IMR-90 (cell line): ENCODE results near the gene AKR7A2. TPM values are rescaled to one million over a fixed set of nuclear protein-coding genes. Genes with fewer than 3 reads are reported as not detected.

Experiments
- ATAC-seq: fragments of 200-7000 bp; cut with Tn5 transposase; 2 replicates; pipeline ENCODE4 v1.9.1; 2020; ENCODE audit warnings: low read depth, mild to moderate bottlenecking, moderate library complexity
- BruUV-seq: library from RNA; stranded (reverse); fragments of 400-500 nt; replicated peaks from 2 replicates; lab custom pipeline; 2021; lab: Mats Ljungman, UMichigan
- CTCF ChIA-PET: fragments of 300-600 bp; formaldehyde crosslinking; extraction: SDS; loops from one replicate; lab custom pipeline; 2021; ENCODE audit warnings: antibody characterized with exemption; lab: Yijun Ruan, JAX
- POLR2A ChIA-PET: fragments of 300-600 bp; sonication (Branson Sonifier 250); formaldehyde crosslinking; loops from one replicate; lab custom pipeline; 2022; ENCODE audit warnings: antibody characterized with exemption; ENCODE audit not compliant: unreplicated experiment; lab: Charles Lee
- DNase-seq: peaks from one replicate; pipeline ENCODE4 v3.0.0; 2013
- H2AFZ ChIP-seq: replicated peaks from 2 replicates; pipeline ENCODE3; 2013; ENCODE audit warnings: low read length, mild to moderate bottlenecking; ENCODE audit not compliant: poor library complexity
- H2AK5ac ChIP-seq: 2 replicates; pipeline ENCODE4 v1.6.1; 2013; ENCODE audit warnings: low read depth, low read length, inconsistent platforms
- H2AK9ac ChIP-seq: replicated peaks from 2 replicates; pipeline ENCODE3; 2013; ENCODE audit warnings: mild to moderate bottlenecking, low read depth, low read length, moderate library complexity; ENCODE audit not compliant: poor library complexity
- H2BK120ac ChIP-seq: 2 replicates; pipeline ENCODE4 v1.6.1; 2013; ENCODE audit warnings: low read depth, low read length, inconsistent platforms
- H2BK15ac ChIP-seq: 3 replicates; pipeline ENCODE4 v1.6.1; 2013; ENCODE audit warnings: low read depth, low read length, inconsistent platforms
- H2BK20ac ChIP-seq: 2 replicates; pipeline ENCODE4 v1.6.1; 2013; ENCODE audit warnings: low read depth, mild to moderate bottlenecking, inconsistent platforms, low read length, moderate library complexity
- H2BK5ac ChIP-seq: 2 replicates; pipeline ENCODE4 v1.6.1; 2013; ENCODE audit warnings: mild to moderate bottlenecking, low read depth, low read length, inconsistent platforms; ENCODE audit not compliant: poor library complexity, severe bottlenecking
- H3K14ac ChIP-seq: replicated peaks from 2 replicates; pipeline ENCODE4 v1.6.1; 2013; ENCODE audit warnings: low read depth, low read length, inconsistent platforms
- H3K18ac ChIP-seq: 2 replicates; pipeline ENCODE4 v1.6.1; 2013; ENCODE audit warnings: low read depth, low read length, control low read depth
- H3K23ac ChIP-seq: 2 replicates; pipeline ENCODE4 v1.6.1; 2013; ENCODE audit warnings: low read depth, low read length, inconsistent platforms
- H3K27ac ChIP-seq: 2 replicates; pipeline ENCODE4 v1.5.1; 2013; ENCODE audit warnings: mild to moderate bottlenecking, control low read depth, low read length; ENCODE audit not compliant: insufficient read depth
- H3K27me3 ChIP-seq: 2 replicates; pipeline ENCODE4 v1.6.1; 2013; ENCODE audit warnings: low read length; ENCODE audit not compliant: control insufficient read depth, insufficient read depth
- H3K36me3 ChIP-seq: 2 replicates; pipeline ENCODE4 v1.6.1; 2013; ENCODE audit warnings: low read length, mixed read lengths; ENCODE audit not compliant: control insufficient read depth, insufficient read depth
- H3K4ac ChIP-seq: 2 replicates; pipeline ENCODE4 v1.6.1; 2013; ENCODE audit warnings: low read depth, low read length, inconsistent platforms
- H3K4me1 ChIP-seq: 2 replicates; pipeline ENCODE4 v1.6.1; 2013; ENCODE audit warnings: low read length, mixed read lengths; ENCODE audit not compliant: control insufficient read depth, insufficient read depth
- H3K4me2 ChIP-seq: 2 replicates; pipeline ENCODE4 v1.6.1; 2013; ENCODE audit warnings: low read depth, mild to moderate bottlenecking, control low read depth, low read length, moderate library complexity
- H3K4me3 ChIP-seq: 2 replicates; pipeline ENCODE4 v1.5.1; 2013; ENCODE audit warnings: low read depth, mild to moderate bottlenecking, control low read depth, low read length, moderate library complexity; ENCODE audit not compliant: insufficient read depth
- H3K56ac ChIP-seq: 2 replicates; pipeline ENCODE4 v1.6.1; 2013; ENCODE audit warnings: low read length, inconsistent platforms; ENCODE audit not compliant: insufficient read depth; ENCODE audit errors: extremely low read depth
- H3K79me1 ChIP-seq, 2 experiments: 2 replicates each; pipeline ENCODE4 v1.6.1; 2013; ENCODE audit warnings: low read length in 2 of 2, inconsistent platforms in 1 of 2, low read depth in 1 of 2
- H3K9ac ChIP-seq: 2 replicates; pipeline ENCODE4 v1.6.1; 2013; ENCODE audit warnings: low read depth, low read length, control low read depth
- H3K9me1 ChIP-seq: 2 replicates; pipeline ENCODE4 v1.6.1; 2013; ENCODE audit warnings: low read length, inconsistent platforms; ENCODE audit not compliant: insufficient read depth
- H3K9me3 ChIP-seq: 2 replicates; pipeline ENCODE4 v1.6.1; 2013; ENCODE audit warnings: low read length; ENCODE audit not compliant: control insufficient read depth, insufficient read depth
- H4K20me1 ChIP-seq: 2 replicates; pipeline ENCODE4 v1.6.1; 2013; ENCODE audit warnings: low read length, inconsistent platforms; ENCODE audit not compliant: insufficient read depth
- H4K5ac ChIP-seq: 2 replicates; pipeline ENCODE4 v1.6.1; 2013; ENCODE audit warnings: mild to moderate bottlenecking, low read depth, low read length, control low read depth
- H4K8ac ChIP-seq, 2 experiments: 2 replicates each; pipeline ENCODE4 v1.6.1; 2013; ENCODE audit warnings: low read depth in 2 of 2, low read length in 2 of 2, control low read depth in 1 of 2, inconsistent platforms in 1 of 2
- H4K91ac ChIP-seq: 2 replicates; pipeline ENCODE4 v1.6.1; 2013; ENCODE audit warnings: low read depth, low read length, inconsistent platforms; ENCODE audit not compliant: insufficient read depth
- BHLHE40 ChIP-seq: fragments of 150-350 bp; IDR thresholded peaks from 2 replicates; pipeline ENCODE4 v1.6.1; 2016; ENCODE audit warnings: mild to moderate bottlenecking, low read depth, low read length
- CEBPB ChIP-seq: IDR thresholded peaks from 2 replicates; pipeline ENCODE4 v1.6.1; 2012; ENCODE audit warnings: low read depth, low read length, improper control_type of control experiment
- WGBS, 2 experiments: methylation state at CpG; one replicate each; pipeline versions ENCODE4 v1.1.5 to v1.1.7; 2013; ENCODE audit warnings: missing lambda C conversion rate in 2 of 2; ENCODE audit not compliant: insufficient read length in 1 of 2; ENCODE audit errors: extremely low coverage in 2 of 2; 5-methylcytosine and 5-hydroxymethylcytosine counted together
- dilution Hi-C: fragments of 300-500 bp; cut with HindIII; formaldehyde crosslinking; loops from one replicate; pipeline ENCODE4 v1.14.3; 2018; ENCODE audit warnings: low sequenced_read_pairs; ENCODE audit not compliant: unreplicated experiment
- in situ Hi-C: fragments of 300-500 bp; cut with MboI; formaldehyde crosslinking; loops from 3 replicates; pipeline ENCODE4 v1.14.3; 2019; ENCODE audit warnings: low sequenced_read_pairs, inconsistent platforms, mixed read lengths
- intact Hi-C: fragments of 100-400 bp; cut with micrococcal nuclease; formaldehyde crosslinking; loops from 2 replicates; pipeline ENCODE4 v1.10.0; 2022
- polyA plus RNA-seq, 3 experiments: library from polyadenylated mRNA; depleted of rRNA; stranded (reverse); fragments of >200 nt; gene quantifications; 2 replicates each; pipeline ENCODE4 v1.2.3, GENCODE V29; 2012; ENCODE audit warnings: low replicate concordance in 1 of 3
- total RNA-seq: library from RNA; depleted of rRNA; stranded (reverse); fragments of >200 nt; gene quantifications from 2 replicates; pipeline ENCODE4 v1.2.3, GENCODE V29; 2012

The AKR7A2 gene
- total and polyA plus RNA-seq, 2 of the 4 experiments (the other 2 are of a cell fraction) = 55.8 to 60.2 TPM

DNA sequence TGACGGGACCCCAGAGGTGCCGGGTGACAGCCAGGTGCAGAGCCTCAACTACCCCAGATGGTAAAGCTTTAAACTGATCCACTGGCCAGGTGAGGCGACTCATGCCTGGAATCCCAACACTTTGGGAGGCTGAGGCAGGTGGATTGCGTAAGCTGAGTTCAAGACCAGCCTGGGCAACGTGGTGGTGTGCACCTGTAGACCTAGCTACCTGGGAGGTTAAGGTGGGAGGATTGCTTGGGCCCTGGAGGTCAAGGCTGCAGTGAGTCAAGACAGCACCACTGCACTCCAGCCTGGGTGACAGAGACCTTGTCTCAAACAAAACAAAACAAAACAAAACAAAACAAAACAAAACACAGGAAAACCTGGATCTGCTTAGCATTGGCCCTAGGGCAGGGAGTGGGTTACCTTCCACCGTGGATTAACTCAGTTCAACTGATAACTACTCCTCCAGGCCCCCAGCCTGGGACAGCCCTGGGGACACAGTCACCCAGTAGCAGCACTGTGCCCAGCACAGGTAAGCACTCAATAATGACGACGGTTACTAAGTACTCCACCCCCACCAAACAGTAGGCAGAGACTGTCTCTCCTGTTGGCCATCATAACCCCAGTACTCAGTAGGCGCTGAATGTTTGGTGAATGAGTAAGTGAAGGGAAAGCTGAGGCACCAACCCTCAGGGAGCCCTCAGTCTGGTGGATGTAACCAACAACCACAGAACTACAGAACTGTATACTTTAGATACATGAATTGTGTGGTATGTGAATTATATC, 21.8 kb upstream of the AKR7A2 start:
- Histone ChIP-seq H3K9me3 (no peaks in the 10 kb centered on the region), H3K79me1 (peaks cover 0 to 6% of the 10 kb centered on the region in 2 experiments; a peak in 1 of 4 replicates), H2AK5ac (no peak overlapping the region), H4K8ac (no peak overlapping the region), H3K4me3 (no peak overlapping the region), H4K20me1 (peaks cover 5% of the 10 kb centered on the region), H3K9me1 (peaks cover 9% of the 10 kb centered on the region; the same call in 1 of the 2 replicates), H2BK20ac (no peak overlapping the region), H2BK5ac (no peak overlapping the region), H3K14ac (no peak overlapping the region), H3K27me3 (no peaks in the 10 kb centered on the region), H3K27ac (no peak overlapping the region), H3K36me3 (peaks cover 20% of the 10 kb centered on the region), H3K4me2 (no peak overlapping the region), H3K4me1 (no peaks in the 10 kb centered on the region), H2BK120ac (no peak overlapping the region), H2AK9ac (no peak overlapping the region), H3K56ac (no peak overlapping the region), H4K5ac (no peak overlapping the region), H4K91ac (no peak overlapping the region), H2AFZ (no peak overlapping the region), H3K9ac (no peak overlapping the region), H3K4ac (no peak overlapping the region), H2BK15ac (no peak overlapping the region), H3K23ac (no peak overlapping the region), H3K18ac (no peak overlapping the region)
- BruUV-seq = no TSS peak
- in situ Hi-C loops (no loop called here), intact Hi-C loops (no loop called here), dilution Hi-C loops (no loop called here)
- ChIA-PET CTCF (no interaction called here), POLR2A (no interaction called here)
- ATAC-seq (peak; percentile 24; the same call in 1 of the 2 replicates), DNase-seq (no peak)
- WGBS, 2 experiments = no CpG with 5 or more reads among the region's 9 CpGs
- TF ChIP-seq CEBPB = peak; percentile 55; the same call in 1 of the 2 replicates
- no peak for TF ChIP-seq BHLHE40
